GM21367 (cell line): ENCODE measurements around the gene SLX1A.
"Not testable (repeated sequence)": the region's sequence is repeated elsewhere in the genome, so short reads cannot be mapped to it uniquely, and the experiment has no call there.

Source experiments
- ATAC-seq: cut with Tn5 transposase; IDR thresholded peaks from one replicate; pipeline ENCODE4 v1.9.1; 2021; ENCODE audit not compliant: unreplicated experiment

Gene SLX1A

DNA sequence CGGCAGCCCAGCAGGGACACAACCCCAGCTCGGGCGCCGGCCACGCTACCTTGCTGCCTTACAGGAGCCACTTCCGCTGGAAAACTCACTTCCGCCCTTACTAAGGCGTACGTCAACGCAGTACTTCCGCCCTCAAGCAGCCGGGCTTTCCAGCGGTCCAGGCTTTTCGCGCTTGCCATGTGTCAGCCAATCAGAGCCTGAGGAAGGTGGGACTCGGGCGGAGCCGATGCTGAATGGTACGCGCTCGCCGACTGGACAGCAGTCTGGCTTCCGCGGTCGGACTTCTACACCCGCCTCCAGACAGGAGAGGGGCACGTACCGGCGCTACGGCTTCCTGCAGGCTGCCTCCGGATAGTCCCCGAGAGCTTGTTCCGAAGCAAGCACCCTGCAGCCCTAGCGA, at the start of gene SLX1A, which contains the start of gene BOLA2B:
Gene SLX1A, plus strand, starts transcription at position 261 of the 400 bp plus-strand sequence. CDS start 210 bp downstream, outside the sequence.
Gene BOLA2B, minus strand, starts transcription at position 52 of the 400 bp plus-strand sequence. CDS start 71 bp downstream, outside the sequence.
- ATAC-seq = peak; percentile 78

DNA sequence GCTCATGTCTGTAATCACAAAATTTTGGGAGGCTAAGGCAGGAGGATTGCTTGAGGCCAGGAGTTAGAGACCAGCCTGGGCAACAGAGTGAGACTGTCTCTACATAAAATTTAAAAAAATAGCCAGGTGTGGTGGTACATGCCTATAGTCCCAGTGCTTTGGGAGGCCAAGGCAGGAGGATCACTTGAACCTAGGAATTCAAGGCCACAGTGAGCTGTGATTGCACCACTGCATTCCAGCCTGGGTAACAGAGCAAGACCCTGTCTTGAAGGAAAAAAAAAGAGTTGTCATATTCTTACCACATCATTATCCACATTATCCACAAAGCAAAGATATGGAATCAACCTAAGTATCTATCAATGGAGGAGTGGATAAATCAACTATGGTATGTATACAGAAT, 49.7 kb upstream of the SLX1A start:
- no peak for ATAC-seq

GRCh38 chr16:30144917-30145316, 48.8 kb upstream of the SLX1A start:
- ATAC-seq = no peak

GRCh38 chr16:30145657-30146056, 48.0 kb upstream of the SLX1A start:
- ATAC-seq = no peak

GRCh38 chr16:30147843-30148510, 45.7 kb upstream of the SLX1A start:
- no peak for ATAC-seq

DNA sequence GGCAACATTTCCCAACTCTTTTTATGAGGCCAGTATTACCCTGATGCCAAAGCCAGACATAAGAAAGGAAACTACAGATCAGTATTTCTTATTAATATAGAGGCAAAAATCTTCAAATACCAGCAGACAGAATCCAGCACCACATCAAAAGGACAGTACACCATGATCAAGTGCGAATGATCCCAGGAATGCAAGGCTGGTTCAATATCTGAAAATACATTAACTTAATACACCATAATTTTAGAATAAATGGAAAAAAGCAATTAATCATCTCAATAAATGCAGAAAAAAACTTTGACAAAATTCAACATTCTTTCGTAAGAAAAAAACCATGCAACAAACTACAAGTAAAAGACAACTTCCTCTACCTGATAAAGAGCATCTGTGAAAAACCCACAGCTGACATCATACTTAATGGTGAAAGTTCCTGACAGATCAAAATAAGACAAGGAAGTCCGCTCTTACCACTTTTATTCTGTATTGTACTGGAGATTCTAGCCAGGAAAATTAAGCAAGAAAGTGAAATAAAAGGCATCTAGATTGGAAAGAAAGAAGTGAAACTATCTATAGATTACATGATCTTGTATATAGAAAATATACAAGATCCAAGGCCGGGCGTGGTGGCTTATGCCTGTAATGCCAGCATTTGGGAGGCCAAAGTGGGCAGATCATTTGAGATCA, 44.3 kb upstream of the SLX1A start:
- ATAC-seq = no peak

GRCh38 chr16:30151091-30151490, 42.6 kb upstream of the SLX1A start:
- no peak for ATAC-seq

GRCh38 chr16:30152517-30152916, 41.2 kb upstream of the SLX1A start:
- ATAC-seq = no peak

GRCh38 chr16:30155188-30155587, 38.5 kb upstream of the SLX1A start:
- ATAC-seq = no peak

DNA sequence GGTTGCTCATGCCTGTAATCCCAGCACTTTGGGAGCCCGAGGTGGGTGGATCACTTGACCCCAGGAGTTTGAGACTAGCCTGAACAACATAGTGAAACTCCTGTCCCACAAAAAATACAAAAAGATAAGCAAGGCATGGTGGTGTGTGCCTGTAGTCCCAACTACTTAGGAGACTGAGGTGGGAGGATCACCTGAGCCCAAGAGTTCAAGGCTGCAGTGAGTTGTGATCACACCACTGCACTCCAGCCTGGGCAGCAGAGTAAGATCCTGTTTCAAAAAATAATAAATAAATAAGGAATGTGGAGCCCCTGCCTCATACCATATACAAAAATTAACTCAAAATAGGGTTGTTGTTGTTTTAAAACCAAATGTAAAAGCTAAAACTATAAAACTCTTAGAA, 36.5 kb upstream of the SLX1A start:
- ATAC-seq = no peak

DNA sequence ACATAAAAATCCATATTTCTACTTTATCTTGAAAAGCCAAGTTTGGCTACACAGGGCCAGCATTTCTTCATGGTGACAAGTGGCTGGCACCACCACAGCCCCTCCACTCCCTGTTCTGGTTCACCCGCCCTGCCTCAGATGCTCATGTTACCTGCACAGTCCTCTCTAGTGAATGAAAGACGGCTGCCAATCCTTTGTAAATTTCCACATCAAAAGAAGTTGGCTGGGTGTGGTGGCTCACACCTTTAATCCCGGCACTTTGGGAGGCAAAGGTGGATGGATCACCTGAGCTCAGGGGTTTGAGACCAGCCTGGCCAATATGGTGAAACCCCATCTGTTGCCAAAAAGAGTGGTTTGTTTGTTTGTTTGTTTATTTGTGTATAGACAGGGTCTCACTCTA, 30.1 kb upstream of the SLX1A start:
- ATAC-seq = no peak

GRCh38 chr16:30166202-30166902, 27.3 kb upstream of the SLX1A start:
- ATAC-seq = no peak

GRCh38 chr16:30168746-30169145, 24.9 kb upstream of the SLX1A start:
- not testable (repeated sequence) for ATAC-seq

DNA sequence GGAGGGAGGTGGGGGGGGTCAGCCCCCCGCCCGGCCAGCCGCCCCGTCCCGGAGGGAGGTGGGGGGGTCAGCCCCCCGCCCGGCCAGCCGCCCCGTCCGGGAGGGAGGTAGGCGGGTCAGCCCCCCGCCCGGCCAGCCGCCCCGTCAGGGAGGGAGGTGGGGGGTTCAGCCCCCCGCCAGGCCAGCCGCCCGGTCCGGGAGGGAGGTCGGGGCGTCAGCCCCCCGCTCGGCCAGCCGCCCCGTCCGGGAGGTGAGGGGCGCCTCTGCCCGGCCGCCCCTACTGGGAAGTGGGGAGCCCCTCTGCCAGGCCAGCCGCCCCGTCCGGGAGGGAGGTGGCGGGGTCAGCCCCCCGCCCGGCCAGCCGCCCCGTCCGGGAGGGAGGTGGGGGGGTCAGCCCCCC, 24.3 kb upstream of the SLX1A start:
- not testable (repeated sequence) for ATAC-seq

DNA sequence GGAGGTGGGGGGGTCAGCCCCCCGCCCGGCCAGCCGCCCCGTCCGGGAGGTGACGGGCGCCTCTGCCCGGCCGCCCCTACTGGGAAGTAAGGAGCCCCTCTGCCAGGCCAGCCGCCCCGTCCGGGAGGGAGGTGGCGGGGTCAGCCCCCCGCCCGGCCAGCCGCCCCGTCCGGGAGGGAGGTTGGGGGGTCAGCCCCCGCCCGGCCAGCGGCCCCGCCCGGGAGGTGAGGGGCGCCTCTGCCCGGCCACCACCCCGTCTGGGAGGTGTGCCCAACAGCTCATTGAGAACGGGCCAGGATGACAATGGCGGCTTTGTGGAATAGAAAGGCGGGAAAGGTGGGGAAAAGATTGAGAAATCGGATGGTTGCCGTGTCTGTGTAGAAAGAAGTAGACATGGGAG, 23.5 kb upstream of the SLX1A start:
- ATAC-seq = not testable (repeated sequence)

- ATAC-seq = no peak
These were observed 20.6 kb upstream of the SLX1A start for GRCh38 chr16:30173054-30173453.

GRCh38 chr16:30176876-30177275, 16.8 kb upstream of the SLX1A start:
- not testable (repeated sequence) for ATAC-seq

- no peak for ATAC-seq
These were observed 14.5 kb upstream of the SLX1A start for GRCh38 chr16:30179195-30179594.

- ATAC-seq = no peak
These were observed 13.7 kb upstream of the SLX1A start for GRCh38 chr16:30179931-30180330.

DNA sequence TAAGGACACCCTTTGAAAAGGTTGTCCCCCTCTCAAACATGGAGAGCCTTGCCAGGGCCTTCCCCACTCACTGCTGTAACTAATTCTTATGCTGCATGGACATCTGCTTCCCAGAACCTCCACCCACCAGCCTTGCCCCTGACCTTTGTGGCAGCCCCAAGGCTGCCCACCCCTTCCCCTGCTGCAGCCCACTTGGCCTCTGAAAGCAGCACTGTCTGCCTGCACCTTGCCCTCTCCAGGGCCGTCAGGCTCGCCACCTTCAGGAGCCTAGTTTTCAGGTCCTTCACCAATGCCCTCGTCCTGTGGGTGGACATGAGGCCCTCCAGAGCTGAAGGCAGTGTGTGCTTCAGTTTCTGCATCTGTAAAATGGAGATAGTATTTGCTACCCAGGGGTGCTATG, 12.9 kb upstream of the SLX1A start:
- ATAC-seq = no peak

DNA sequence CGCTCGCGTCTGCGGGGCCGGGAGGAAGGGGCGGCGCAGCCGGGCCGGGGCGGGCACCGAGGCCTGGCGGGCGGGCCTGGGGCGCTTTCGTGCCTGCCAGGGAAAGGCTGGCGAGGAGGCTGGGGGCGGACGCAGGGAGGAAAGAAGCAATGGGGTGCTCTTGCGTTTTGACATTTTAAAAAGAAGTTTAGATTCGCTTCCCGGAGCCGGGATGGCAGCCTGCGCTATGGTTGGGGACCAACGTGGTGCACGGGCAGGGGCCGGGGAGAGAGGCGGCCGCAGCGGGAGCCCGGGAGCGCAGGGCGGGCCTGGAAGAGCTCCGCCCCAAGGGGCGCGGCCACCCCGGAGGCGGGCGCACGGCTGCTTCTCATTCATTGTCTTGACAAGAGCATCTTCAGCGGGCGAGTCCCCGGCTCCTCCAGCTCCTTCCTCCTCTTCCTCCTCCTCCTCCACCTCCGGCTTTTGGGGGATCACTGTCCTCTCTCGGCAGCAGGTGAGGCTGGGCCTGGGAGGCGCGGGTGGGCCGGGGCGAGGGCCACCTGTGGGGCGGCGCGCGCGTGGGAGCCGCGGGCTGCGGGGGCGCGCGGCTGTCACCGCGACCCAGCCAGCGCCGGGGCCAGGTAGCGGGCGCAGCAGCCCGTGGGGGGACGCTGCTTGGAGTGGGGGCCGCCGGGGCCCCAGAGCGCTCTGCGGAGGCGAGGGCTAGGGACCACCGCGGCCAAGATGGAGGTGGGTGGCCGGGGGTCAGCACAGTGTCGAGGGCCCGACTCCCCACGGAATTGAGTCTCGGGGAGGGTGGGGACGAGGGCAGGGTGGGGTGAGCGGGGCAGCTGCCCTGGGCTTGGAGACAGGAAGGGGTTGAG, 10.2 kb upstream of the SLX1A start, which contains the start of gene CORO1A:
Gene CORO1A, plus strand, starts transcription at position 370 of the 863 bp plus-strand sequence. CDS start 1,608 bp downstream, outside the sequence.
- peak; percentile 35 for ATAC-seq
